PFSK-1 (cell line): ENCODE data around the gene GRIK1.

Source experiments
- FOXP2 ChIP-seq: optimal IDR thresholded peaks from 2 replicates; pipeline ENCODE3; 2011; ENCODE audit warnings: borderline replicate concordance, control low read depth, inconsistent platforms; ENCODE audit not compliant: insufficient read depth; ENCODE audit errors: extremely low read length, extremely low read depth
- POLR2AphosphoS5 ChIP-seq: IDR thresholded peaks from 2 replicates; pipeline ENCODE4 v1.6.1; 2012; ENCODE audit warnings: low read depth, mild to moderate bottlenecking, control low read depth, low read length, moderate library complexity
- REST ChIP-seq, 2 experiments: IDR thresholded peaks; 2 replicates each; pipeline versions ENCODE4 v1.6.1 to v1.8.0; 2011 to 2012; ENCODE audit warnings: low read depth in 2 of 2, low read length in 2 of 2, control low read depth in 1 of 2, inconsistent platforms in 1 of 2, mild to moderate bottlenecking in 1 of 2, moderate library complexity in 1 of 2; ENCODE audit not compliant: insufficient read depth in 1 of 2
- SIN3A ChIP-seq: IDR thresholded peaks from 2 replicates; pipeline ENCODE4 v1.6.1; 2012; ENCODE audit warnings: mild to moderate bottlenecking, low read length, moderate library complexity, borderline replicate concordance; ENCODE audit not compliant: insufficient read depth
- TAF1 ChIP-seq: IDR thresholded peaks from 2 replicates; pipeline ENCODE4 v1.6.1; 2012; ENCODE audit warnings: low read length, control low read depth, borderline replicate concordance; ENCODE audit not compliant: insufficient read depth

Gene GRIK1

GRCh38 chr21:29951911-29952310, 12.1 kb upstream of the GRIK1 start:
- no peak for TF ChIP-seq TAF1
- TF ChIP-seq SIN3A: no peak
- no peak for TF ChIP-seq REST (IDR thresholded peaks at IDR 0.05; ENCODE audit: insufficient read depth in 1 of 2, low read depth in 2 of 2, low read length in 2 of 2)
- TF ChIP-seq FOXP2: no peak
- no peak for TF ChIP-seq POLR2AphosphoS5

- TF ChIP-seq POLR2AphosphoS5: no peak
- TF ChIP-seq SIN3A: no peak
- TF ChIP-seq REST (IDR thresholded peaks at IDR 0.05; ENCODE audit: insufficient read depth in 1 of 2, low read depth in 2 of 2, low read length in 2 of 2): no peak
- no peak for TF ChIP-seq FOXP2
- TF ChIP-seq TAF1: no peak
Observed at GRCh38 chr21:29949991-29950390, 10.2 kb upstream of the GRIK1 start.

- TF ChIP-seq POLR2AphosphoS5: no peak
- TF ChIP-seq FOXP2: no peak
- no peak for TF ChIP-seq REST (IDR thresholded peaks at IDR 0.05; ENCODE audit: insufficient read depth in 1 of 2, low read depth in 2 of 2, low read length in 2 of 2)
- no peak for TF ChIP-seq SIN3A
- TF ChIP-seq TAF1: no peak
Observed at GRCh38 chr21:29947119-29947518, 7.3 kb upstream of the GRIK1 start.

GRCh38 chr21:29943885-29944284, 4.1 kb upstream of the GRIK1 start:
- TF ChIP-seq SIN3A (no peak), FOXP2 (no peak)

GRCh38 chr21:29942034-29942433, 2.2 kb upstream of the GRIK1 start:
- no peak for TF ChIP-seq REST (IDR thresholded peaks at IDR 0.05; ENCODE audit: insufficient read depth in 1 of 2, low read depth in 2 of 2, low read length in 2 of 2)
- TF ChIP-seq TAF1: no peak
- TF ChIP-seq FOXP2: no peak
- no peak for TF ChIP-seq POLR2AphosphoS5
- no peak for TF ChIP-seq SIN3A
